ENCODE measurements around the gene HMGCR. TPM values are rescaled to one million over a fixed set of nuclear protein-coding genes. Genes with fewer than 3 reads are reported as not detected.

HMGCR gene
- total RNA-seq, 1 donor from 2014 or later = 123 TPM

- Mint-ChIP-seq H3K4me3 (ENCODE audit: low read depth) (no peak overlapping the region), H3K27me3 (ENCODE audit: low read depth) (no peaks in the 10 kb centered on the region), H3K27ac (no peak overlapping the region), H3K36me3 (ENCODE audit: low read depth) (peaks cover 83% of the 10 kb centered on the region), H3K4me1 (ENCODE audit: low read depth) (peaks cover 48% of the 10 kb centered on the region), H3K9me3 (no peaks in the 10 kb centered on the region)
- no peak for DNase-seq (ENCODE audit: low spot score)
- intact Hi-C loops (cut with micrococcal nuclease) = loop anchor here (5.0 kb wide), 1 partner anchor 112 kb away; the partner anchor contains the start of gene ANKRD31
These were observed 12.6 kb downstream of the HMGCR start for GRCh38 chr5:75349663-75350062.

- Mint-ChIP-seq H3K9me3 (no peaks in the 10 kb centered on the region), H3K27ac (peak overlapping the region; percentile 80), H3K4me3 (ENCODE audit: low read depth) (peak overlapping the region; percentile 30), H3K36me3 (ENCODE audit: low read depth) (peaks cover 82% of the 10 kb centered on the region), H3K27me3 (ENCODE audit: low read depth) (no peaks in the 10 kb centered on the region), H3K4me1 (ENCODE audit: low read depth) (peaks cover 42% of the 10 kb centered on the region)
- intact Hi-C loops (cut with micrococcal nuclease) = loop anchor here (1.0 to 5.0 kb wide), 6 partner anchors 14 to 318 kb away; partner anchors contain the start of genes ANKRD31 and HMGCR
- DNase-seq (ENCODE audit: low spot score) = no peak
These were observed 14.3 kb downstream of the HMGCR start for GRCh38 chr5:75351139-75351926.

GRCh38 chr5:75355236-75355635 lies 18.2 kb downstream of the HMGCR start:
- H3K9me3 Mint-ChIP-seq = no peaks in the 10 kb centered on the region
- peaks cover 22% of the 10 kb centered on the region for H3K4me1 Mint-ChIP-seq (ENCODE audit: low read depth)

DNA sequence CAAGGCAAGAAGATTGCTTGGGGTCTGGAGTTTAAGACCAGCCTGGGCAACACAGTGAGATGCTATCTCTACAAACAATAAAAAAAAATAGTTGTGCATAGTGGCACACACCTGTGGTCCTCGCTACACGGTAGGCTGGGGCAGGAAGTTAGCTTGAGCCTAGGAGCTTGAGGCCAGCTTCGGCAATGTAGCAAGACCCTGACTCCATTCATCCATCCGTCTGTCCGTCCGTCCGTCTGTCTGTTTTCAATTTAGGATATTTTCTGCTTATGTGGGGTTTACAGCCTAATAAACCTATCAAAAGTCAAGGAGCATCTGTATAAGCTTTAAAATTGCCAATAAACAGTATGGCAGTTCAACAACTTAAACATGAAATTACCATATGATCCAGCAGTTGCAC lies 19.7 kb downstream of the HMGCR start:
- no peaks in the 10 kb centered on the region for H3K9me3 Mint-ChIP-seq
- no peaks in the 10 kb centered on the region for H3K27me3 Mint-ChIP-seq (ENCODE audit: low read depth)
- peaks cover 73% of the 10 kb centered on the region for H3K36me3 Mint-ChIP-seq (ENCODE audit: low read depth)
- no peak for DNase-seq (ENCODE audit: low spot score)
- H3K27ac Mint-ChIP-seq = no peak overlapping the region
- no peak overlapping the region for H3K4me3 Mint-ChIP-seq (ENCODE audit: low read depth)
- peaks cover 8% of the 10 kb centered on the region for H3K4me1 Mint-ChIP-seq (ENCODE audit: low read depth)
- intact Hi-C loops (cut with micrococcal nuclease) = no loop called here

More at GRCh38 chr5:75355236-75355635, 18.2 kb downstream of the HMGCR start:
- intact Hi-C loops (cut with micrococcal nuclease) = no loop called here
- Mint-ChIP-seq H3K36me3 (ENCODE audit: low read depth) (peaks cover 80% of the 10 kb centered on the region), H3K27me3 (ENCODE audit: low read depth) (no peaks in the 10 kb centered on the region), H3K4me3 (ENCODE audit: low read depth) (no peak overlapping the region), H3K27ac (no peak overlapping the region)
- DNase-seq (ENCODE audit: low spot score) = no peak

GRCh38 chr5:75358117-75358516 lies 21.1 kb downstream of the HMGCR start:
- H3K36me3 Mint-ChIP-seq (ENCODE audit: low read depth) = peaks cover 76% of the 10 kb centered on the region
- intact Hi-C loops (cut with micrococcal nuclease) = no loop called here
- DNase-seq (ENCODE audit: low spot score) = no peak

DNA sequence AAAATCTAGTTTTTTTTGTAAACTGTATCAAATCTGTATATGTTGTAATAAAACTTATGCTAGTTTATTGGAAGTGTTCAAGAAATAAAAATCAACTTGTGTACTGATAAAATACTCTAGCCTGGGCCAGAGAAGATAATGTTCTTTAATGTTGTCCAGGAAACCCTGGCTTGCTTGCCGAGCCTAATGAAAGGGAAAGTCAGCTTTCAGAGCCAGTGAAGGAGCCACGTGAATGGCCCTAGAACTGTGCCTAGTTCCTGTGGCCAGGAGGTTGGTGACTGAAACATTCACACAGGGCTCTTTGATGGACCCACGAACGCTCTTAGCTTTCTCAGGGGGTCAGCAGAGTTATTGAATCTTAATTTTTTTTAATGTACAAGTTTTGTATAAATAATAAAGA lies 24.3 kb downstream of the HMGCR start:
- H3K27ac Mint-ChIP-seq = no peak overlapping the region

More at GRCh38 chr5:75358117-75358516, 21.1 kb downstream of the HMGCR start:
- H3K27me3 Mint-ChIP-seq (ENCODE audit: low read depth) = no peaks in the 10 kb centered on the region
- peaks cover 1% of the 10 kb centered on the region for H3K4me1 Mint-ChIP-seq (ENCODE audit: low read depth)
- no peak overlapping the region for H3K4me3 Mint-ChIP-seq (ENCODE audit: low read depth)
- H3K9me3 Mint-ChIP-seq = no peaks in the 10 kb centered on the region
- H3K27ac Mint-ChIP-seq = no peak overlapping the region

GRCh38 chr5:75362474-75362975 lies 25.5 kb downstream of the HMGCR start:
- Mint-ChIP-seq H3K27me3 (ENCODE audit: low read depth) (no peaks in the 10 kb centered on the region), H3K9me3 (no peaks in the 10 kb centered on the region), H3K4me1 (ENCODE audit: low read depth) (peaks cover 5% of the 10 kb centered on the region), H3K27ac (no peak overlapping the region), H3K4me3 (ENCODE audit: low read depth) (no peak overlapping the region), H3K36me3 (ENCODE audit: low read depth) (peaks cover 46% of the 10 kb centered on the region)
- intact Hi-C loops (cut with micrococcal nuclease) = no loop called here
- DNase-seq (ENCODE audit: low spot score) = no peak

More for the DNA sequence above, 24.3 kb downstream of the HMGCR start:
- intact Hi-C loops (cut with micrococcal nuclease) = no loop called here
- Mint-ChIP-seq H3K36me3 (ENCODE audit: low read depth) (peaks cover 58% of the 10 kb centered on the region), H3K4me1 (ENCODE audit: low read depth) (peaks cover 1% of the 10 kb centered on the region), H3K27me3 (ENCODE audit: low read depth) (no peaks in the 10 kb centered on the region), H3K4me3 (ENCODE audit: low read depth) (no peak overlapping the region), H3K9me3 (no peaks in the 10 kb centered on the region)
- no peak for DNase-seq (ENCODE audit: low spot score)

GRCh38 chr5:75363111-75363510 lies 26.1 kb downstream of the HMGCR start:
- no peak overlapping the region for H3K4me3 Mint-ChIP-seq (ENCODE audit: low read depth)
- no peaks in the 10 kb centered on the region for H3K9me3 Mint-ChIP-seq
- no peak for DNase-seq (ENCODE audit: low spot score)
- H3K36me3 Mint-ChIP-seq (ENCODE audit: low read depth) = peaks cover 44% of the 10 kb centered on the region
- H3K27ac Mint-ChIP-seq = no peak overlapping the region
- H3K27me3 Mint-ChIP-seq (ENCODE audit: low read depth) = no peaks in the 10 kb centered on the region
- H3K4me1 Mint-ChIP-seq (ENCODE audit: low read depth) = peaks cover 4% of the 10 kb centered on the region
- intact Hi-C loops (cut with micrococcal nuclease) = no loop called here

DNA sequence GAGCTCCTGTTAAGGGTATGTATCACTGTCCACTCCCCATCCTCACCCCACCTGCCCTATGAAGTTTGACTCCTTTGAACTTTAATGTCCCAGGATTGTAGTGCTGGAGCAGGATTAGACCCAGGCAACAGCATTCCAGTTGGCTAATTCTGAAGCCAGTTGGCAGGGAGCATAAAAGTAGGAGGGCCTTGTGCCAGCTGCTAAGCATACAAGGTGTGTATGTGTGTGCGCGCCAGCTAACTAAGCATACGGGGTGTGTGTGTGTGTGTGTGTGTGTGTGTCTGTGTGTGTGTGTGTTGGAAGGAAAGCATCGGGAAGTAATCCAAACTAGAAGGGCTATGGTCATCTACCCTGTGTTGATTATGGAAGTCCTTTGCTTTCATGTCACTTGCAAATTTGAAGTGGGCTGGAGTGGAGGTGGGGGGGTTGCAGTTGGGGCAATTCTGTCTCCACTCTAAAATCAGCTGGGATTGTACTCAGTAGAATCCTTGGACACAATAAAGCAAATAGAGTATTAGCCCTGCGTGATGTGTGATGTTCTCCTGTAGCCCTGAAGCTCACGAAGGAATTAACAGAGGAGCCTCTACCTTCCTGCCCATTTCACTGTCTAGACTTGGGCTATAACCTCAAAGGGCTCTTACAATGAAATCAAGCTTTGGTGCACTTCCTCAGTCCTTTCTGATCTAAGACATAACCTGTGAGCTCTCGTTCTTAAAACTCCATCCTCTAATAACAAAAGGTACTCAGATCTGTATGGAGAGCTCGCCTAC lies 26.9 kb downstream of the HMGCR start:
- no peak for DNase-seq (ENCODE audit: low spot score)
- H3K27me3 Mint-ChIP-seq (ENCODE audit: low read depth) = no peaks in the 10 kb centered on the region
- H3K27ac Mint-ChIP-seq = peak overlapping the region; percentile 1
- H3K4me3 Mint-ChIP-seq (ENCODE audit: low read depth) = no peak overlapping the region
- intact Hi-C loops (cut with micrococcal nuclease) = no loop called here
- no peaks in the 10 kb centered on the region for H3K9me3 Mint-ChIP-seq
- peaks cover 4% of the 10 kb centered on the region for H3K4me1 Mint-ChIP-seq (ENCODE audit: low read depth)
- peaks cover 39% of the 10 kb centered on the region for H3K36me3 Mint-ChIP-seq (ENCODE audit: low read depth)

DNA sequence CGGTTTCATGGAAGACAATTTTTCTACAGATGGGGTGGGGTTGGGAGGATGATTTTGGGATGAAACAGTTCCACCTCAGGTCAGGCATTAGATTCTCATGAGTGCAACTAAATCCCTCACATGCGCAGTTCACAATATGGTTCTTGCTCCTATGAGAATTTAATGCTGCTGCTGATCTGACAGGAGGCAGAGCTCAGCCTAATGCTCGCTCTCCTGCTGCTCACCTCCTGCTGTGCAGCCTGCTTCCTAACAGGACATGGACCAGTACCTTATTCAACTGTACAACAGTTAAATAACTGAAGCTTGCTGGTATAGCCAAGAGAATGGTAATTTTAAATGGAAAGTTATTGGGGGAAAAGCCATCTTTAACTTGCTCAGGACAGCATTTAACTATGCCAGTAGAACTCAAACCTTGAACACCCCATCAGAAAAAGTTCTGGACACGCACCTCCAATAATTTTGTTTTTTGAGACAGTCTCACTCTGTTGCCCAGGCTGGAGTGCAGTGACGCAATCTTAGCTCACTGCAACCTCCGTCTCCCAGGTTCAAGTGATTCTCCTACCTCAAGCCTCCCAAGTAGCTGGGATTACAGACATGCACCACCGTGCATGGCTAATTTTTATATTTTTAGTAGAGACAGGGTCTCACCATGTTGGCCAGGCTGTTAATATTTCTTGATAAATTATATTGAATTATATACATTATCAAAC lies 27.7 kb downstream of the HMGCR start:
- H3K4me3 Mint-ChIP-seq (ENCODE audit: low read depth) = no peak overlapping the region
- no peak overlapping the region for H3K27ac Mint-ChIP-seq
- DNase-seq (ENCODE audit: low spot score) = no peak
- H3K27me3 Mint-ChIP-seq (ENCODE audit: low read depth) = no peaks in the 10 kb centered on the region
- intact Hi-C loops (cut with micrococcal nuclease) = no loop called here
- H3K36me3 Mint-ChIP-seq (ENCODE audit: low read depth) = peaks cover 33% of the 10 kb centered on the region
- H3K4me1 Mint-ChIP-seq (ENCODE audit: low read depth) = peaks cover 4% of the 10 kb centered on the region
- H3K9me3 Mint-ChIP-seq = no peaks in the 10 kb centered on the region

GRCh38 chr5:75365740-75366139 lies 28.7 kb downstream of the HMGCR start:
- H3K9me3 Mint-ChIP-seq = no peaks in the 10 kb centered on the region
- no peak for DNase-seq (ENCODE audit: low spot score)
- H3K27ac Mint-ChIP-seq = no peak overlapping the region
- intact Hi-C loops (cut with micrococcal nuclease) = no loop called here
- H3K4me3 Mint-ChIP-seq (ENCODE audit: low read depth) = no peak overlapping the region
- peaks cover 4% of the 10 kb centered on the region for H3K4me1 Mint-ChIP-seq (ENCODE audit: low read depth)
- no peaks in the 10 kb centered on the region for H3K27me3 Mint-ChIP-seq (ENCODE audit: low read depth)
- H3K36me3 Mint-ChIP-seq (ENCODE audit: low read depth) = peaks cover 23% of the 10 kb centered on the region

DNA sequence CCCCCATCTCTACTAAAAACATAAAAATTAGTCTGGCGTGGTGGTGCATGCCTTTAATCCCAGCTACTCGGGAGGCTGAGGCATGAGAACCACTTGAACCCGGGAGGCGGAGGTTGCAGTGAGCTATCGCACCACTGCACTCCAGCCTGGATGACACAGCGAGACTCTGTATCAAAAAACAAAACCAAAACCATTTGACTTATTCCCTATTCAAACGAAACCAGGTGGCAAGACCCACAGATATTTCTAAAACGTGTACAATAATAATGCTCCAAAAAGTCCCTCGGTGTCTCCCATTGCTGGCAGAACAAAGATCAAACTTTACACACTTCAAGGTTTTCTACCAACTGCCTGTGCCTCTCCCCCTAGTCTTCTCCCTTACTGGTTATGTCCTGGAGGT lies 29.8 kb downstream of the HMGCR start:
- Mint-ChIP-seq H3K27me3 (ENCODE audit: low read depth) (no peaks in the 10 kb centered on the region), H3K9me3 (no peaks in the 10 kb centered on the region), H3K36me3 (ENCODE audit: low read depth) (peaks cover 22% of the 10 kb centered on the region), H3K4me1 (ENCODE audit: low read depth) (peaks cover 4% of the 10 kb centered on the region), H3K27ac (peak overlapping the region; percentile 50), H3K4me3 (ENCODE audit: low read depth) (no peak overlapping the region)
- DNase-seq (ENCODE audit: low spot score) = no peak
- intact Hi-C loops (cut with micrococcal nuclease) = no loop called here
